Nephron (organoid): ENCODE measurements around the gene GABRR2.
A peak's percentile ranks its signal among the peaks of the same experiment; 100 is the strongest.

Source experiments
- H3K27ac Mint-ChIP-seq, 3 experiments: 2 replicates each; pipeline ENCODE4 v1.8.0; 2020; ENCODE audit warnings: mixed read lengths in 3 of 3, mild to moderate bottlenecking in 2 of 3, moderate library complexity in 1 of 3
- H3K27me3 Mint-ChIP-seq: 2 replicates; pipeline ENCODE4 v1.8.0; 2021; ENCODE audit warnings: low read depth, mild to moderate bottlenecking, moderate library complexity, mixed read lengths
- H3K36me3 Mint-ChIP-seq: 2 replicates; pipeline ENCODE4 v1.8.0; 2020; ENCODE audit warnings: low read depth, mixed read lengths
- H3K4me1 Mint-ChIP-seq: 2 replicates; pipeline ENCODE4 v1.8.0; 2020; ENCODE audit warnings: mixed read lengths
- H3K4me3 Mint-ChIP-seq, 3 experiments: 2 replicates each; pipeline ENCODE4 v1.8.0; 2020; ENCODE audit warnings: mild to moderate bottlenecking in 3 of 3, mixed read lengths in 3 of 3, moderate library complexity in 2 of 3
- H3K9me3 Mint-ChIP-seq: 2 replicates; pipeline ENCODE4 v1.8.0; 2020; ENCODE audit warnings: mixed read lengths
- TF ChIP-seq, protein P1 (sequence below), 3 experiments: fragments of 200-600 bp; sonication (generic); IDR thresholded peaks; one replicate each; pipeline ENCODE4 v1.5.0; 2021; ENCODE audit warnings: antibody characterized with exemption in 3 of 3; ENCODE audit not compliant: unreplicated experiment in 3 of 3

GABRR2 gene

DNA sequence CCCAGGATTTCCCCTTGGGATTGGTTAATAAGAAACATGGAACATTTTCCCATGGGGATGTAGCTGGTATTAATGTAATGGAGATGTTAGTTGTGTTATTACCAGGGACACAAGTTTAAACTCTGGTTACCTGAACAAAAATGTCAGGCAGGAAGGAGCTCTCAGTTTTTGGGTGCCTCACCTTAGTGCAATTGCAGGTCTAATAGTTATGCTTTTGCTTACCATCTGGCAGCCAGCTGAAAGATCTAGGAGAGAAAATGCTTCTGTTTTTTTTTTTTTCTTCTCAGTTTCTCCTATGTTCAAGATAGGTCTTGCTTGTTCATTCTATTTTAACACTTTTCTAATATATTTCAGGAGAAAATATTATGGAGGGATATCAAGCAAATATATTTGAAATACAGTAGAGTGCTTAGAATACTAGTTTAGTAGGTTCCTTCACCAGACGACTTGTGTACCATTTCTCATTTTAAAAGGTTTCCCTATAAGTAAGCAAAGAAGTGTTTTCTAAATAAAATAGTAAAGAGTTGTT, 41.6 kb upstream of the GABRR2 start:
- TF ChIP-seq, protein P1, sequence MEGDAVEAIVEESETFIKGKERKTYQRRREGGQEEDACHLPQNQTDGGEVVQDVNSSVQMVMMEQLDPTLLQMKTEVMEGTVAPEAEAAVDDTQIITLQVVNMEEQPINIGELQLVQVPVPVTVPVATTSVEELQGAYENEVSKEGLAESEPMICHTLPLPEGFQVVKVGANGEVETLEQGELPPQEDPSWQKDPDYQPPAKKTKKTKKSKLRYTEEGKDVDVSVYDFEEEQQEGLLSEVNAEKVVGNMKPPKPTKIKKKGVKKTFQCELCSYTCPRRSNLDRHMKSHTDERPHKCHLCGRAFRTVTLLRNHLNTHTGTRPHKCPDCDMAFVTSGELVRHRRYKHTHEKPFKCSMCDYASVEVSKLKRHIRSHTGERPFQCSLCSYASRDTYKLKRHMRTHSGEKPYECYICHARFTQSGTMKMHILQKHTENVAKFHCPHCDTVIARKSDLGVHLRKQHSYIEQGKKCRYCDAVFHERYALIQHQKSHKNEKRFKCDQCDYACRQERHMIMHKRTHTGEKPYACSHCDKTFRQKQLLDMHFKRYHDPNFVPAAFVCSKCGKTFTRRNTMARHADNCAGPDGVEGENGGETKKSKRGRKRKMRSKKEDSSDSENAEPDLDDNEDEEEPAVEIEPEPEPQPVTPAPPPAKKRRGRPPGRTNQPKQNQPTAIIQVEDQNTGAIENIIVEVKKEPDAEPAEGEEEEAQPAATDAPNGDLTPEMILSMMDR (IDR thresholded peaks at IDR 0.05; ENCODE audit: unreplicated experiment in 3 of 3): no peak
- Mint-ChIP-seq H3K27me3 (peaks cover 6% of the 10 kb centered on the region), H3K4me1 (peaks cover 18% of the 10 kb centered on the region), H3K9me3 (no peaks in the 10 kb centered on the region), H3K36me3 (no peaks in the 10 kb centered on the region), H3K27ac (no peak overlapping the region), H3K4me3 (no peak overlapping the region)

DNA sequence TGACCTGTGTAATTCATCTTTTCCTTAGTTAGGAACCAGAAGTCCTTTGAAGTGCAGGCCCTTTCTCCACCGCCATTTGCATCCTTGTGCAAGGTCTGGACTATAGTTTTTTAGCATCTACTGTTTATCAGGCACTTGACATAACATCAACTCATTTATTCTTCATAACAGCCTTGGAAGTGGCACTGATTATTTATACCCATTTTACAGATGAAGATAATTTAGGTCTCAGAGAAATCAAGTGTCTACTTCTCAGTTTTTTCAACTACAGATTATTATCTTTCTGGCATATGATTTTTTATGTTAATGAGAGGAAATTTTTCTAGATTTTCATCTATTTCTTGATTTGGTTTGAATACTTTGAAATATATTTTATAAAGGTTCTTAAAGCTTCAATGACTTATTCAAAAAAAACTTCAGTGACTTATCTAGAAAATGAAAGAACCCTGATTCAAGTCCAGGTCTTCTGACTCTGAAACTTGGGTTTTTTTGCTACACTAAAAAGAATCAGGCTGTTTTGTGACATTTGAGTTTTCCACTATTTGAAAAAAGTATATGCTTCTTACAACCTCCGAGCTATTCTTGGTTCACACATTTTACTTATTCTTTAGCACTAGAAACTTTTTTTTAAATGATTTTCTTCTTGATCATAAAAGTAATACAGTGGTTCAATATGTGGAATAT, 40.6 kb upstream of the GABRR2 start:
- Mint-ChIP-seq H3K9me3 (no peaks in the 10 kb centered on the region), H3K4me1 (peaks cover 26% of the 10 kb centered on the region), H3K27me3 (peaks cover 6% of the 10 kb centered on the region), H3K27ac (no peak overlapping the region), H3K4me3 (peak overlapping the region in 2 of 3 experiments; percentile 47 to 56), H3K36me3 (no peaks in the 10 kb centered on the region)
- TF ChIP-seq, protein P1 (IDR thresholded peaks at IDR 0.05; ENCODE audit: unreplicated experiment in 3 of 3): no peak

- Mint-ChIP-seq H3K36me3 (peaks cover 7% of the 10 kb centered on the region), H3K27ac (peak overlapping the region; percentile 93 to 98 (median 95)), H3K9me3 (no peaks in the 10 kb centered on the region), H3K4me3 (peak overlapping the region; percentile 75 to 91 (median 85)), H3K27me3 (peaks cover 6% of the 10 kb centered on the region), H3K4me1 (peaks cover 44% of the 10 kb centered on the region)
- TF ChIP-seq, protein P1 (IDR thresholded peaks at IDR 0.05; ENCODE audit: unreplicated experiment in 3 of 3): no peak
Observed at GRCh38 chr6:89353702-89354392, 38.7 kb upstream of the GABRR2 start.

DNA sequence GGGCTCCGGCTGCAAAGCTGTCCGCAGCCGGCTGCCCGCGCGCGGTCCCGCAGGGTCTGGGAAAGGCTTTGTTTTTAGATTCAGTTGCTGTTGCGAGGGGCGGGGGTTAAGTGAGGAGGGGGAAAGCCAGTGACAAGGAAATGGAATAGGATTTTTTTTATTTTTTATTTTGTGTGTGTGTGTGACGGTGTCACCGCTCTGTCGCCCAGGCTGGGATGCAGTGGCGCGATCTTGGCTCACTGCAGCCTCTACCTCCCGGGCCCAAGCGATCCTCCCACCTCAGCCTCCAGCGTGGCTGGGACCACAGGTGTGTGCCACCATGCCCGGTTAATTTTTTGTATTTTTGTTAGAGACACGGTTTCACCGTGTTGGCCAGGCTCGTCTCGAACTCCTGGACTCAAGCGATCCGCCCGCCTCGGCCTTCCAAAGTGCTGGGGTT, 38.0 kb upstream of the GABRR2 start:
- peak overlapping the region; percentile 93 to 98 (median 95) for H3K27ac Mint-ChIP-seq
- no peaks in the 10 kb centered on the region for H3K9me3 Mint-ChIP-seq
- H3K36me3 Mint-ChIP-seq: peaks cover 7% of the 10 kb centered on the region
- peaks cover 51% of the 10 kb centered on the region for H3K4me1 Mint-ChIP-seq
- H3K27me3 Mint-ChIP-seq: peaks cover 6% of the 10 kb centered on the region
- peak overlapping the region; percentile 75 to 91 (median 85) for H3K4me3 Mint-ChIP-seq
- TF ChIP-seq, protein P1 (IDR thresholded peaks at IDR 0.05; ENCODE audit: unreplicated experiment in 3 of 3): no peak

DNA sequence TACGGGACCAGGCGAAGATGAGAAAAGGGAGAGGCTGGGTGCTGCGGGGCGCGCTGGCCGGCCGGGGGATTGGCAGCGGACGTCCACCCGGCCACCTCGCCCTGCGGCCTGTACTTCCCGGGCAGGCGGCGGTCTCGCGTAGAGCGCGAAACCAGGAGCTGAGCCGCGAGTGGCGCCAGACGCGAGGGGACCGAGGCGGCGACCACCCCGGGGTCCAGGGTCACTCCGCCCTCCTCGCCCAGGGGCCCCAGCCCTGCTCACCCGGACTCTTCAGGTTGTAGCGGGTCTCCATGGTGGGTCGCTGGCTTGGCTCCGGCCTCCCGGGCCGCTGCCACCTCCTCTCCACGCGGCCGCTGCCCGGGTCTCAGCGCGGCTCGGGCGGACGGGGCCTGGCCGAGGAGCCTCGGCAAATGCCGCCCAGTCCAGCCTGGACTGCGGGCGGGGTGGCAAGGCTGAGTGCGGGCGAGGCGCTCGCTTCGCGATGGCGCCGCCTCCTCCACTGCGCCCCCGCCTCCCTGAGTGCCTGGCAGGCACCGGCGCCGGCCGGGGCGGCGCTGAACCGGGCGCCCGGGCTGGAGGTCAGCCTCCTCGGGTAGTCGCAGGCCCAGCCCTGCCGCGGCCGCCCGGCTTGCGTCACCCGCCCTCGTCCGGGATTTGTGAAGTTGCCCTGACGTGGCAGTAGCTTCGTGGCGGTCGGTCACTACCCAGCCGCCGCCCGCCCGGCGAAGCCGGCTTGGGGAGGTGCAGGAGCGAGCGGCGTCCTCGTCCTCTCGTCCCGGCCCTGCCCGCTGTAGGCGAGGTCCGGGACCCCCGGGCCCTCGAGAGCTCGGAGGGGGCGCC, 37.4 kb upstream of the GABRR2 start, which contains the start of gene UBE2J1:
UBE2J1 (minus strand) TSS at position 445 of the 840 bp plus-strand sequence; CDS start at position 292, 153 bp downstream.
- TF ChIP-seq, protein P1 (IDR thresholded peaks at IDR 0.05; ENCODE audit: unreplicated experiment in 3 of 3): no peak
- Mint-ChIP-seq H3K27me3 (peaks cover under 1% of the 10 kb centered on the region), H3K36me3 (peaks cover 7% of the 10 kb centered on the region), H3K4me3 (peak within 1 kb of the TSS; percentile 92 to 98 (median 97)), H3K9me3 (no peaks in the 10 kb centered on the region), H3K27ac (peak within 1 kb of the TSS; percentile 98 to 100 (median 99)), H3K4me1 (peaks cover 53% of the 10 kb centered on the region)
